Measurements from ENCODE around the gene VPREB3. TPM values are rescaled to one million over a fixed set of nuclear protein-coding genes. Genes with fewer than 3 reads are reported as not detected.
A peak's percentile ranks its signal among the peaks of the same experiment; 100 is the strongest.

VPREB3 gene
- total and polyA plus RNA-seq, 7 donors, result 0.61 to 3.2 (median 0.85) TPM

DNA sequence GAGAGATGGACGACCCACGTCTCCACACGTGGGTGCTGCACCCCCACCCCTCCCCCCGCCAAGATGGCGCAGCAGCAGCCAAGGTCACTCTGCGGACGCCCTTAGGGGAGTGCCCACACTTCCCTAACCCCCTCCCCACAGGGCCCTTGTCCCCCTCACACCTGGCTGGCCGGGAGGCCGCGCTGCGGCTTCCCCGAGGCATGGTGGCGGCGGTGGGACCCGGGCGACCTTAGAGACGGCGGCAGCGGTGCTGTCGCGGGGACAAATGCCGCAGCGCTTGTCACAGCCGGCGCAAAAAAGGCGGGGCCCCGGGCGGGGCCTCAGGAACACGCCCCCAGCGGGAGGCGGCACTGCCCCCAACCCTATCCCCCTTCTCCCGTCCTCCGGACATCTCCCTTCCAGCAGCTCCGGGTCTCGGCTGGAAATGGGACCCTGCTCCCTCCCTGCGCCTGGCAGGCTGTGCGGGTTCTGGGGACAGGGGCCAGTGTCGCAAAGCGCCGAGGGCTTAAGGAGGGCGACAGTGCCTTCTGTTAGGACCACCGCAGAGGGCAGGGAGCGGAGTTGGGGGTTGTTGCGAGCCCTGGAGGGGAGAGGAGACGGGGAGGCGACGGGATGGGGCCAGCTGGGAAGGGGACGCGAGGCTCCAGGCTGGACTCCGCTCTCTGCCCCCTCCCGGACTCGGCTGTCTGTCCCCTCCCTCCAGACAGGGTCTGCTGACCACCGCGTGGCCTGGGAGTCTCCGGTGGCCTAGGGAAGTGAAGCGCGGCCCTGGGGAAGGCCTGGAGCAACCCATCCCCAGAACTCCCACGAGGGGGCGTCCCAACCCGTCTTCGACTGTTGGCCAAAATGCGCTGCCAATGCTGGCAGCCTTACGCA lies 13.7 kb upstream of the VPREB3 start, which contains the start of gene CHCHD10:
CHCHD10 (minus strand) TSS at position 300 of the 876 bp plus-strand sequence; CDS start at position 202, 98 bp downstream.
- Histone ChIP-seq H3K9me3 (no peaks in the 10 kb centered on the region), H3K27me3 (ENCODE audit: insufficient read depth in 3 of 3, low read length in 2 of 3) (no peaks in the 10 kb centered on the region), H3K36me3 (ENCODE audit: insufficient read depth in 1 of 2, low read depth in 1 of 2) (peaks cover 0 to 20% of the 10 kb centered on the region in 2 donors), H3K4me1 (peaks cover 33% of the 10 kb centered on the region), H3K27ac (peak within 1 kb of the TSS; percentile 98), H3K4me3 (peak within 1 kb of the TSS; percentile 79)
- 0 to 1% (median 1%) methylated on average over 46 to 63 of the region's 63 CpGs for WGBS, 3 donors
- DNase-seq (peak; percentile 89 to 95), ATAC-seq (peak; percentile 78 to 87 (median 82))
- intact Hi-C loops (cut with DNase I), result loop anchor here (1.0 to 5.0 kb wide), 4 partner anchors 79 to 226 kb away; no protein-coding TSS in a partner anchor
- TF ChIP-seq, protein P1, sequence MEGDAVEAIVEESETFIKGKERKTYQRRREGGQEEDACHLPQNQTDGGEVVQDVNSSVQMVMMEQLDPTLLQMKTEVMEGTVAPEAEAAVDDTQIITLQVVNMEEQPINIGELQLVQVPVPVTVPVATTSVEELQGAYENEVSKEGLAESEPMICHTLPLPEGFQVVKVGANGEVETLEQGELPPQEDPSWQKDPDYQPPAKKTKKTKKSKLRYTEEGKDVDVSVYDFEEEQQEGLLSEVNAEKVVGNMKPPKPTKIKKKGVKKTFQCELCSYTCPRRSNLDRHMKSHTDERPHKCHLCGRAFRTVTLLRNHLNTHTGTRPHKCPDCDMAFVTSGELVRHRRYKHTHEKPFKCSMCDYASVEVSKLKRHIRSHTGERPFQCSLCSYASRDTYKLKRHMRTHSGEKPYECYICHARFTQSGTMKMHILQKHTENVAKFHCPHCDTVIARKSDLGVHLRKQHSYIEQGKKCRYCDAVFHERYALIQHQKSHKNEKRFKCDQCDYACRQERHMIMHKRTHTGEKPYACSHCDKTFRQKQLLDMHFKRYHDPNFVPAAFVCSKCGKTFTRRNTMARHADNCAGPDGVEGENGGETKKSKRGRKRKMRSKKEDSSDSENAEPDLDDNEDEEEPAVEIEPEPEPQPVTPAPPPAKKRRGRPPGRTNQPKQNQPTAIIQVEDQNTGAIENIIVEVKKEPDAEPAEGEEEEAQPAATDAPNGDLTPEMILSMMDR (IDR thresholded peaks at IDR 0.05), result peak; percentile 87

DNA sequence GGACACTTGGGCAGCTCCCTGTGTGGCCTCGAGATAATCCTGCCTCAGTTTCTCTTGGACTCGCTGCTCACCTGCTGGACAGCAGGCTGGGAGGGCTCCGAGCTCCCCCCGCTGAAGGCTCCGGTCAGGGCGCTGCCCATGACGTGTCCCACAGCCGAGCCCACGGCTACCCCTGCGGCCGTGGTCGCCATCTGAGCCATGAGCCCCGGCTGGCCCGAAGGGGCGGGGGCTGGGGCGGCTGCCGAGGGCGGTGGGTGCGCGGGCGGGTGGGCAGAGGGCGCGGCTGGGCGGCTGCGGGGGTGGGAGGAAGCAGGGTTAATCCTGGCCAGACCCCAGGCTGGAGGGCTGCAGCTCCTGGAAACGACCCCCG lies 13.1 kb upstream of the VPREB3 start:
- peak; percentile 11 to 29 (median 12) for ATAC-seq
- Histone ChIP-seq H3K9me3 (no peaks in the 10 kb centered on the region), H3K4me3 (peak overlapping the region; percentile 79), H3K27me3 (ENCODE audit: insufficient read depth in 3 of 3, low read length in 2 of 3) (no peaks in the 10 kb centered on the region), H3K4me1 (peaks cover 31% of the 10 kb centered on the region), H3K36me3 (ENCODE audit: insufficient read depth in 1 of 2, low read depth in 1 of 2) (peaks cover 0 to 20% of the 10 kb centered on the region in 2 donors), H3K27ac (peak overlapping the region; percentile 98)
- TF ChIP-seq, protein P1 (IDR thresholded peaks at IDR 0.05), result no peak
- intact Hi-C loops (cut with DNase I), result loop anchor here (5.0 kb wide), 3 partner anchors 80 to 225 kb away; no protein-coding TSS in a partner anchor
- DNase-seq, result peak in 1 of 2 donors; percentile 60
- WGBS, 3 donors, result 1 to 6% (median 3%) methylated on average over 21 to 27 of the region's 27 CpGs

DNA sequence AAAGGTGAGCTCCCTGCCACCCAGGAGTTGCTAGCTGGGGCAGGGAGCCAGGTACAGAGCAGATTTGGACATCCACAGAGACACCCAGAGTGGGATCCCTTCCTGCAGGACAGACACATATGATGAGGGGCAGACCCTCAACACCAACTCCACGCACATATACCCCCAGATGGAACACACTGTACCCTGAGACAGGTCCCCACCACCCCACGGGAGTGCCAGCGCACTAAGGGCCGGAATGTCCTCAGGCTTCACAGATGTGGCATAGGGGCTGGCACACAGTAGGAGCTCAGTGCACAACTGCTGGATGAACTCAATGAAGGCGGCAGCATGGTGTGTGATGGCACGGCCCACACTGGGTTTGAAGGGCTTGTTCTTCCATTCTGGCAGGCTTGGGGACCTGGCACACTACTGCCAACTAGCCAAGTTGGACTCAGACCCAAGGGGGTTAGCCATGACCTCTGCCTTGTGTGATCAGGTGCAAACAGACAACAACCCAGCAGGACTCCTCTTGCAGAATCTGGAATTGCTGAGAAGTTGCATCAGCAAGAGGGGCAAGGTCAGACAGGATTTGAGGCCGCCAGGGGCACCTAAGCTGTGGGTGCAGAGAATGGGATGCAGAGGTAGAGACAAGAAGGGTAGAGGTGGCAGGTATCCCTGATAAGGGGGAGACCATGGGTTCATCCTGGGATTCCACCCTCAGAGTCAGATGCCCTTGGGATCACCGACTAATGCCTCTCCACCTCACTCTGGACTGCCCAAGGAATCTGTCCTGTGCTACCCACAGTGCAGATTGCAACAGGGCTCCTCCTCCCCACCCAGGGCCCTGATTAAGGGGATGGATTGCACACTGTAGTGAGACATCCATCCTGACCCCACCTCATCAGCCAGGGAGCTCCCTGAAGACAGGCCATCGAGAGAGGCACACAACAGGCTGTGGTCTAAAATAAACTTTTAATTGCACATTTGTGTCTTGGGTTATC lies 11.0 kb upstream of the VPREB3 start:
- peaks cover 30% of the 10 kb centered on the region for H3K4me1 ChIP-seq
- H3K27me3 ChIP-seq (ENCODE audit: insufficient read depth in 3 of 3, low read length in 2 of 3), result no peaks in the 10 kb centered on the region
- ATAC-seq, result peak in 2 of 4 donors; percentile 10 to 16
- H3K4me3 ChIP-seq, result peak overlapping the region; percentile 79
- H3K27ac ChIP-seq, result peak overlapping the region; percentile 27
- intact Hi-C loops (cut with DNase I), result loop anchor here (5.0 kb wide), 3 partner anchors 82 to 223 kb away; no protein-coding TSS in a partner anchor
- TF ChIP-seq, protein P1 (IDR thresholded peaks at IDR 0.05), result no peak
- H3K9me3 ChIP-seq, result no peaks in the 10 kb centered on the region
- 39 to 54% (median 46%) methylated on average over 9 of the region's 9 CpGs for WGBS, 3 donors
- DNase-seq, result peak in 1 of 2 donors; percentile 65
- H3K36me3 ChIP-seq (ENCODE audit: insufficient read depth in 1 of 2, low read depth in 1 of 2), result peaks cover 0 to 20% of the 10 kb centered on the region in 2 donors

DNA sequence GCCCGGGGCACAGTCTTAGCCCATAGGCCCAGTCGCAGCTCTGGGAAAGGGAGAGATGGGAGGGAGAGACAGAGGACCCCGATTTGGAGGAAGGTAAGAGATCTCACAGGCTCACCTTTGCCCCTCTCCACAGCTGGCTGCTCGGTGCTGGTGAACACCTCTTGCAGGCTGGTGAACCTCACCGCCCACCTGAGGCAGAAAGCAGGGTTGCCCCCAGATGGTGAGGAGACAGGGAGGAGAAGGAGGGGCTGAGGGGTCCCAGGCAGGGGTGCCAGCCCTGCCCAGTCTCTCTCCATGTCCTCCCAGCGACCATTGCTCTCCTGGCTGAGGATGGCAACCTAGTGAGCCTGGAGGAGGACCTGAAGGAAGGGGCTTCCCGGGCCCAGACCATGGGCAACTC lies 9.7 kb upstream of the VPREB3 start:
- DNase-seq, result no peak
- Histone ChIP-seq H3K9me3 (no peaks in the 10 kb centered on the region), H3K4me1 (peaks cover 29% of the 10 kb centered on the region), H3K36me3 (ENCODE audit: insufficient read depth in 1 of 2, low read depth in 1 of 2) (peaks cover 0 to 20% of the 10 kb centered on the region in 2 donors), H3K27ac (no peak overlapping the region), H3K4me3 (peak overlapping the region; percentile 79), H3K27me3 (ENCODE audit: insufficient read depth in 3 of 3, low read length in 2 of 3) (no peaks in the 10 kb centered on the region)
- TF ChIP-seq, protein P1 (IDR thresholded peaks at IDR 0.05), result no peak
- WGBS, 3 donors, result 61 to 73% (median 68%) methylated on average over 6 to 7 of the region's 7 CpGs
- intact Hi-C loops (cut with DNase I), result no loop called here
- ATAC-seq, result no peak

Data from psoas muscle (tissue), 8 donors.